HG03521 (cell line): ENCODE results near the gene NFIX.

Source experiments
- ATAC-seq: cut with Tn5 transposase; IDR thresholded peaks from one replicate; pipeline ENCODE4 v1.9.1; 2021; ENCODE audit warnings: mild to moderate bottlenecking, moderate library complexity; ENCODE audit not compliant: unreplicated experiment

Gene NFIX

GRCh38 chr19:13006431-13007281, 11.4 kb downstream of the NFIX start:
- ATAC-seq: no peak

DNA sequence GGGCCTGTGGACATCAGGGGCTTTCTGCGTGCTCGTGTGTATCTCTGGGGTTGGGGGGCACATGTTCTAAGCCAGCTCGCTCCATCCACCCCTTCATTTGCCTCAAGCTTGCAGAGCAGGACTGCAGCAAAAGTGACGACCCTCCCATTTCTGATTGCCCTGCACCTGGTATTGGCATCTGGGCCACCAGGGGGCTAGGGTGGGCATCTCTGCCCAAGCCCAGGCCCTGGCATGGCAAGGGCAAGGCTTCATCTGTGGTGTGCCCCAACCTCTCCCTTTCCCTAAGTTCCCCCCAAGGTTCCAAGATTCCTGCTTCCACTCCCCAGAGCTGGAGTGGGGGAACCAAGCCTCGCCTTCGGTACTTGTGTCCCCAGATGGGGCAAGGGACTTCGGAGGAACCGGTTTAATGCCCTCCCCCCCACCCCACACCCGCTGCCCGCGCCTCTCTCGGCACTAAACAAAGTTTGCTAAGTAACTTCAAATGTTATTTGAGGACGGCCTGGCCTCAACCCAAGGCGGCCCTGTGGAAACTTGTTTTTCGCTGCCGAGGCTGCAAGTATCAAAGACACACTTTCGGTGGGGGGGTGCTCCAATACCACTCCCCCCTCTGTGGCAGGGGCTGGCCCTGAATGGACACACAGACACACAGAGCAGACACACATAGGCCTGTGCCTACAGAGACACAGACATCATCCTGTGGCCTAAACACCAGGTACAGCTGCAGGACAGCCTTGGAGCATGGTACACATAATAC, 12.2 kb downstream of the NFIX start:
- ATAC-seq: no peak

- ATAC-seq: no peak
These were observed 13.9 kb downstream of the NFIX start for GRCh38 chr19:13008926-13009787.

DNA sequence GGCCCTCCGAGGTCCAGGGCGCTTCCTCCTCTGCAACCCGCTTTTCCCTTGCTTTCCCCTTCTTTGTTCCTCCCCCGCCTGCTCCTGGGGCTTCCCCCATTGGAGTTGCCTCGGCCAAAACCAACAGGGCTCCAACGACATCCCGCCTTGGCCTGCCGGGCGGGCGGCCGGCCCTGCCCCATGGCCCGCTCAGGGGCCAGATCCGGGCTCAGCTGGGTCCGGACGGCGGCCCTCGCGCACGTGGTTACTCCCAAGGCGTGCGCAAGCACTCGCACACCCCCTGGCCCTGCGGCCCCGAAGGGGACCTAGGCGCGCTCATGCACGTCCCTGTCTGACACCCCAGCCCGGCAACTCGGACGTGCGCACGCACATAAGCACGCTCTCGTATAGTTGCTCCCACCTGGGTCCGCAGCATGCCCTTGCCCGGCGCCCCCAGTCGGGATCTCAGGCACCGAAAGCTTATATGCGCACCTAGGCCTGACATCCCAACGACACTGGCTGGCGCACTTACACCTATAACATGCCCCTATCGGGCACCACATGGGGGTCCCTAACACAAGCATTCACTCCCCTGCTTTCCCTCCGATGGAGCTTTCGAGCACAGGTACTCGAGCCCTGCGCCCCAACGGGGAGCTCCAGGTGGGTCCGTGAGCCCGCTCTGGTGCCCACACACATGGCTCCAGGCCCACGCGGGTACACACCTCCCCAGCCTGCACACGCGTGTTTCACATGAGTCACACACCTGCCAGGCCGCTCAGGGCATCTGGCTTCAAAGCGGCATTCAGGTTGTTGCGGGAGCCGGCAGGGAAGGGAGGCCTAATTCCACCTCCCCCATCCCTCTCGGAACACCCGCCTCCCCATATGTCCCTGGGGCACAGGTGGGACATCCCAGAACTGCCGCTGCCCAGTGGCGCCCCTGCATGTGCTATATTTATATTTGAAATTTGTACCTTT, 15.0 kb downstream of the NFIX start:
- ATAC-seq: no peak

- ATAC-seq: no peak
These were observed 15.8 kb downstream of the NFIX start for GRCh38 chr19:13010992-13011652.

- ATAC-seq: no peak
These were observed 16.5 kb downstream of the NFIX start for GRCh38 chr19:13011653-13012389.

- no peak for ATAC-seq
These were observed 17.1 kb downstream of the NFIX start for GRCh38 chr19:13012390-13012689.

- no peak for ATAC-seq
These were observed 17.7 kb downstream of the NFIX start for GRCh38 chr19:13012690-13013608.

GRCh38 chr19:13013649-13014048, 18.4 kb downstream of the NFIX start:
- ATAC-seq: no peak

GRCh38 chr19:13014101-13014920, 19.0 kb downstream of the NFIX start:
- ATAC-seq: no peak

- no peak for ATAC-seq
These were observed 19.6 kb downstream of the NFIX start for GRCh38 chr19:13014921-13015280.

- ATAC-seq: no peak
These were observed 20.3 kb downstream of the NFIX start for GRCh38 chr19:13015361-13016223.

- ATAC-seq: no peak
These were observed 21.0 kb downstream of the NFIX start for GRCh38 chr19:13016245-13016627.

GRCh38 chr19:13016628-13017305, 21.5 kb downstream of the NFIX start:
- ATAC-seq: no peak

GRCh38 chr19:13017306-13018034, 22.2 kb downstream of the NFIX start:
- no peak for ATAC-seq
